Measurements from ENCODE around the gene PFDN6.

GRCh38 chr6:33264015-33264414, 25.4 kb upstream of the PFDN6 start:
- TF ChIP-seq YY1 (IDR thresholded peaks at IDR 0.05; ENCODE audit: insufficient read depth, insufficient read length): no peak
- no peak for TF ChIP-seq ZNF274 (IDR thresholded peaks at IDR 0.05; ENCODE audit: low read depth, low read length)
